Panc1 (cell line): ENCODE measurements around the gene DNAJC24.

ENCODE experiments used
- POLR2AphosphoS5 ChIP-seq: IDR thresholded peaks from 2 replicates; pipeline ENCODE4 v1.6.1; 2012; ENCODE audit warnings: mild to moderate bottlenecking, low read depth, low read length, moderate library complexity
- SIN3A ChIP-seq: IDR thresholded peaks from 2 replicates; pipeline ENCODE4 v1.6.1; 2012; ENCODE audit warnings: low read depth, mild to moderate bottlenecking, low read length, moderate library complexity, borderline replicate concordance; ENCODE audit not compliant: insufficient read depth
- TCF7L2 ChIP-seq: IDR thresholded peaks from 2 replicates; pipeline ENCODE4 v1.6.1; 2011; ENCODE audit warnings: mild to moderate bottlenecking, low read depth, low read length, inconsistent platforms
- TF ChIP-seq, protein P1 (sequence below): fragments of 450-650 bp; IDR thresholded peaks from 2 replicates; pipeline ENCODE4 v1.5.1; 2017; ENCODE audit warnings: mild to moderate bottlenecking
- TF ChIP-seq, protein P2 (sequence below), 2 experiments: IDR thresholded peaks; 2 replicates each; pipeline ENCODE4 v1.6.1; 2011 to 2012; ENCODE audit warnings: low read depth in 2 of 2, control low read depth in 1 of 2, low read length in 1 of 2, mild to moderate bottlenecking in 1 of 2, moderate library complexity in 1 of 2; ENCODE audit not compliant: insufficient read depth in 1 of 2

DNA sequence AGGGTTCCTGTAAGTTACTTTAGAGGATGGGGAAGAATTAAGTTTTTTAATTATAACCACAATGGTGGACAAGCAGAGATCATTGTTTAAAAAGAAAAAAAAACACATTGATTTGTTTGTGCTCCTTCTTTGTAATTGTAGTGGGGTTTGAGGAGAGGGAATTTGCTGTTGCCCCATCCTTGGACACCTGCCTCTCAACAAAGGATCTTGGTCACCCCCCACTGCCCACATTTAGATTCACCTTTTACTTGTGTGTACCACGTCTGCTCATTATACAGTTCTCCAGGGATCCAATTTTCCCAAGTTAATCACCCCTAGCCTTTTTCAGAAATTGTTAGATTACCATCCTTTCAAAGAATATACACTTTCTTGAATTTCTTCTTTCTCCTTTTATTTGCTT is 53.0 kb downstream of the DNAJC24 start:
- TF ChIP-seq, protein P1, sequence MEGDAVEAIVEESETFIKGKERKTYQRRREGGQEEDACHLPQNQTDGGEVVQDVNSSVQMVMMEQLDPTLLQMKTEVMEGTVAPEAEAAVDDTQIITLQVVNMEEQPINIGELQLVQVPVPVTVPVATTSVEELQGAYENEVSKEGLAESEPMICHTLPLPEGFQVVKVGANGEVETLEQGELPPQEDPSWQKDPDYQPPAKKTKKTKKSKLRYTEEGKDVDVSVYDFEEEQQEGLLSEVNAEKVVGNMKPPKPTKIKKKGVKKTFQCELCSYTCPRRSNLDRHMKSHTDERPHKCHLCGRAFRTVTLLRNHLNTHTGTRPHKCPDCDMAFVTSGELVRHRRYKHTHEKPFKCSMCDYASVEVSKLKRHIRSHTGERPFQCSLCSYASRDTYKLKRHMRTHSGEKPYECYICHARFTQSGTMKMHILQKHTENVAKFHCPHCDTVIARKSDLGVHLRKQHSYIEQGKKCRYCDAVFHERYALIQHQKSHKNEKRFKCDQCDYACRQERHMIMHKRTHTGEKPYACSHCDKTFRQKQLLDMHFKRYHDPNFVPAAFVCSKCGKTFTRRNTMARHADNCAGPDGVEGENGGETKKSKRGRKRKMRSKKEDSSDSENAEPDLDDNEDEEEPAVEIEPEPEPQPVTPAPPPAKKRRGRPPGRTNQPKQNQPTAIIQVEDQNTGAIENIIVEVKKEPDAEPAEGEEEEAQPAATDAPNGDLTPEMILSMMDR = no peak
- TF ChIP-seq POLR2AphosphoS5 (no peak), SIN3A (no peak), TCF7L2 (no peak)
- TF ChIP-seq, protein P2, sequence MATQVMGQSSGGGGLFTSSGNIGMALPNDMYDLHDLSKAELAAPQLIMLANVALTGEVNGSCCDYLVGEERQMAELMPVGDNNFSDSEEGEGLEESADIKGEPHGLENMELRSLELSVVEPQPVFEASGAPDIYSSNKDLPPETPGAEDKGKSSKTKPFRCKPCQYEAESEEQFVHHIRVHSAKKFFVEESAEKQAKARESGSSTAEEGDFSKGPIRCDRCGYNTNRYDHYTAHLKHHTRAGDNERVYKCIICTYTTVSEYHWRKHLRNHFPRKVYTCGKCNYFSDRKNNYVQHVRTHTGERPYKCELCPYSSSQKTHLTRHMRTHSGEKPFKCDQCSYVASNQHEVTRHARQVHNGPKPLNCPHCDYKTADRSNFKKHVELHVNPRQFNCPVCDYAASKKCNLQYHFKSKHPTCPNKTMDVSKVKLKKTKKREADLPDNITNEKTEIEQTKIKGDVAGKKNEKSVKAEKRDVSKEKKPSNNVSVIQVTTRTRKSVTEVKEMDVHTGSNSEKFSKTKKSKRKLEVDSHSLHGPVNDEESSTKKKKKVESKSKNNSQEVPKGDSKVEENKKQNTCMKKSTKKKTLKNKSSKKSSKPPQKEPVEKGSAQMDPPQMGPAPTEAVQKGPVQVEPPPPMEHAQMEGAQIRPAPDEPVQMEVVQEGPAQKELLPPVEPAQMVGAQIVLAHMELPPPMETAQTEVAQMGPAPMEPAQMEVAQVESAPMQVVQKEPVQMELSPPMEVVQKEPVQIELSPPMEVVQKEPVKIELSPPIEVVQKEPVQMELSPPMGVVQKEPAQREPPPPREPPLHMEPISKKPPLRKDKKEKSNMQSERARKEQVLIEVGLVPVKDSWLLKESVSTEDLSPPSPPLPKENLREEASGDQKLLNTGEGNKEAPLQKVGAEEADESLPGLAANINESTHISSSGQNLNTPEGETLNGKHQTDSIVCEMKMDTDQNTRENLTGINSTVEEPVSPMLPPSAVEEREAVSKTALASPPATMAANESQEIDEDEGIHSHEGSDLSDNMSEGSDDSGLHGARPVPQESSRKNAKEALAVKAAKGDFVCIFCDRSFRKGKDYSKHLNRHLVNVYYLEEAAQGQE (IDR thresholded peaks at IDR 0.05; ENCODE audit: insufficient read depth in 1 of 2, low read depth in 2 of 2, low read length in 1 of 2) = no peak
